HepG2 (cell line): ENCODE measurements around the gene SERP1. TPM values are rescaled to one million over a fixed set of nuclear protein-coding genes. Genes with fewer than 3 reads are reported as not detected.

Source experiments
- ASH2L ChIP-seq: fragments of 300-600, 200-600 bp; sonication (generic); IDR thresholded peaks from 2 replicates; pipeline ENCODE4 v1.7.0; 2017; ENCODE audit warnings: low read depth, mild to moderate bottlenecking, moderate library complexity, mixed read lengths, low read length; ENCODE audit not compliant: insufficient read length
- DMTF1 ChIP-seq: sonication (generic); formaldehyde crosslinking; IDR thresholded peaks from 2 replicates; pipeline ENCODE4 v1.4.0; 2020; ENCODE audit warnings: mild to moderate bottlenecking, missing genetic modification reagents
- KAT8 ChIP-seq: IDR thresholded peaks from 2 replicates; pipeline ENCODE4 v1.6.1; 2016; ENCODE audit warnings: missing genetic modification reagents, missing compliant biosample characterization
- LRRFIP1 ChIP-seq: sonication (generic); formaldehyde crosslinking; conservative IDR thresholded peaks from 2 replicates; pipeline ENCODE4 v1.4.0; 2020; ENCODE audit warnings: missing genetic modification reagents
- MIER3 ChIP-seq: IDR thresholded peaks from 2 replicates; pipeline ENCODE4 v1.6.1; 2016; ENCODE audit warnings: missing compliant biosample characterization, borderline replicate concordance
- NCOR1 ChIP-seq: fragments of 200-600 bp; sonication (generic); IDR thresholded peaks from 2 replicates; pipeline ENCODE4 v1.7.0; 2017; ENCODE audit warnings: antibody characterized with exemption, low read length, borderline replicate concordance
- NFAT5 ChIP-seq: sonication (generic); formaldehyde crosslinking; IDR thresholded peaks from 2 replicates; pipeline ENCODE4 v1.4.0; 2020; ENCODE audit warnings: missing genetic modification reagents
- NFIC ChIP-seq: IDR thresholded peaks from 2 replicates; pipeline ENCODE4 v1.6.1; 2012; ENCODE audit warnings: mild to moderate bottlenecking, low read length, inconsistent platforms
- RFXAP ChIP-seq: sonication (generic); formaldehyde crosslinking; IDR thresholded peaks from 2 replicates; pipeline ENCODE4 v1.4.0; 2020; ENCODE audit warnings: missing genetic modification reagents, borderline replicate concordance
- SMYD3 ChIP-seq: sonication (generic); formaldehyde crosslinking; IDR thresholded peaks from 2 replicates; pipeline ENCODE4 v1.8.1; 2023; ENCODE audit warnings: mild to moderate bottlenecking, missing genetic modification reagents
- SOX13 ChIP-seq, 3 experiments: fragments of 450-650 bp in 1 of 3; sonication (generic) in 1 of 3; formaldehyde crosslinking in 1 of 3; IDR thresholded peaks in 2 of 3; conservative IDR thresholded peaks in 1 of 3; 2 replicates each; pipeline versions ENCODE4 v1.5.0 to v1.6.1; 2016 to 2020; ENCODE audit warnings: antibody characterized with exemption in 1 of 3, mild to moderate bottlenecking in 1 of 3, missing compliant biosample characterization in 1 of 3, missing genetic modification reagents in 1 of 3, moderate library complexity in 1 of 3
- SRF ChIP-seq: IDR thresholded peaks from 2 replicates; pipeline ENCODE4 v1.6.1; 2011; ENCODE audit warnings: mild to moderate bottlenecking, low read depth, low read length, moderate library complexity
- THAP8 ChIP-seq: sonication (generic); formaldehyde crosslinking; IDR thresholded peaks from 2 replicates; pipeline ENCODE4 v1.5.1; 2020; ENCODE audit warnings: missing genetic modification reagents, mild to moderate bottlenecking, borderline replicate concordance
- ZBTB7A ChIP-seq: sonication (generic); formaldehyde crosslinking; IDR thresholded peaks from 2 replicates; pipeline ENCODE4 v1.8.0; 2022; ENCODE audit warnings: mild to moderate bottlenecking, missing genetic modification reagents
- ZNF567 ChIP-seq: sonication (generic); formaldehyde crosslinking; IDR thresholded peaks from 2 replicates; pipeline ENCODE4 v1.8.1; 2023; ENCODE audit warnings: mild to moderate bottlenecking, missing genetic modification reagents, borderline replicate concordance
- ZNF652 ChIP-seq: IDR thresholded peaks from 2 replicates; pipeline ENCODE4 v1.6.1; 2016; ENCODE audit warnings: low read depth, borderline replicate concordance
- polyA plus RNA-seq, 8 experiments: library from polyadenylated mRNA; depleted of rRNA in 3 of 8; stranded (reverse) in 7 of 8; unstranded in 1 of 8; fragments of >200 nt; fragmentation: Illumina TruSeq in 4 of 8; extraction: Trizol in 4 of 8; gene quantifications; 2 replicates each; pipeline versions ENCODE4 v1.2.1 to v1.2.3, GENCODE V29; 2011 to 2016; ENCODE audit warnings: low read depth in 4 of 8, missing spikeins in 1 of 8, mixed read lengths in 1 of 8; ENCODE audit not compliant: insufficient read depth in 1 of 8
- total RNA-seq, 5 experiments: library from RNA; depleted of rRNA; stranded (reverse); fragments of >200 nt; fragmentation: Illumina TruSeq; extraction: Trizol; gene quantifications; 2 replicates each; pipeline ENCODE4 v1.2.3, GENCODE V29; 2016; ENCODE audit warnings: low read depth in 1 of 5

The SERP1 gene
- total and polyA plus RNA-seq, 2 of the 13 experiments (the other 11 are each of a cell fraction or from before 2014, with no cell fraction given): 61.2 to 95.0 TPM

GRCh38 chr3:150545419-150546225 is 674 bp downstream of the SERP1 start (continued):
- TF ChIP-seq THAP8 (CRISPR knock-in tag) (no peak), SOX13 (IDR thresholded peaks at IDR 0.05) (no peak), SOX13 (CRISPR knock-in tag; conservative IDR thresholded peaks at IDR 0.05 in 1 of 2, IDR thresholded peaks at IDR 0.05 in 1 of 2) (no peak), ZBTB7A (CRISPR knock-in tag) (no peak; the same call in 1 of the 2 replicates), DMTF1 (CRISPR knock-in tag) (no peak), NFAT5 (peak; percentile 45; the same call in 1 of the 2 replicates), ZNF652 (CRISPR knock-in tag) (no peak), RFXAP (CRISPR knock-in tag) (no peak), NFIC (no peak), KAT8 (CRISPR knock-in tag) (no peak), LRRFIP1 (CRISPR knock-in tag) (no peak), ZNF567 (CRISPR knock-in tag) (no peak), NCOR1 (no peak), ASH2L (no peak), MIER3 (CRISPR knock-in tag) (no peak), SMYD3 (CRISPR knock-in tag) (0 out of 2 replicates have a peak, but pooled peaks have one; percentile 87), SRF (no peak)
